ENCODE measurements around the gene IGF2. TPM values are rescaled to one million over a fixed set of nuclear protein-coding genes. Genes with fewer than 3 reads are reported as not detected.

IGF2 gene
- total RNA-seq, 2 donors from 2014 or later = 10.6 to 84.0 TPM

- Histone ChIP-seq H3K36me3 (replicated peaks in 1 of 2; ENCODE audit: insufficient read depth in 1 of 2, low read depth in 2 of 2) (no peaks in the 10 kb centered on the region), H3K27ac (peak overlapping the region in 2 of 4 donors; percentile 37 to 40)
- WGBS, 2 donors = 1% methylated on average over 17 to 22 of the region's 22 CpGs
Measured at GRCh38 chr11:2151500-2152257, 12.5 kb upstream of the IGF2 start.

GRCh38 chr11:2149864-2150847, 11.0 kb upstream of the IGF2 start:
- H3K27me3 ChIP-seq = peaks cover 0 to 25% of the 10 kb centered on the region in 2 donors
- TF ChIP-seq POLR2A (IDR thresholded peaks at IDR 0.05) (no peak), CTCF (IDR thresholded peaks at IDR 0.05) (peak in 4 of 7 experiments; percentile 18 to 58 (median 42))
- peaks cover 6% of the 10 kb centered on the region for H3K4me1 ChIP-seq
- DNase-seq = no peak
- H3K4me3 ChIP-seq = no peak overlapping the region
- ATAC-seq = no peak
- 19 to 21% methylated on average over 11 of the region's 11 CpGs for WGBS, 2 donors
- H3K9me3 ChIP-seq = no peaks in the 10 kb centered on the region
- no peak overlapping the region for H3K27ac ChIP-seq
- intact Hi-C loops (cut with DNase I) = loop anchor here (5.0 to 10.0 kb wide), 3 partner anchors 268 to 495 kb away; no protein-coding TSS in a partner anchor
- H3K36me3 ChIP-seq (replicated peaks in 1 of 2; ENCODE audit: insufficient read depth in 1 of 2, low read depth in 2 of 2) = no peaks in the 10 kb centered on the region

More at GRCh38 chr11:2151500-2152257, 12.5 kb upstream of the IGF2 start:
- peak; percentile 74 for ATAC-seq
- Histone ChIP-seq H3K4me1 (peaks cover 6% of the 10 kb centered on the region), H3K27me3 (peaks cover 0 to 11% of the 10 kb centered on the region in 2 donors), H3K4me3 (no peak overlapping the region), H3K9me3 (no peaks in the 10 kb centered on the region)
- TF ChIP-seq CTCF (IDR thresholded peaks at IDR 0.05) (peak; percentile 64 to 94 (median 85)), POLR2A (IDR thresholded peaks at IDR 0.05) (no peak)
- peak; percentile 87 to 90 (median 88) for DNase-seq
- intact Hi-C loops (cut with DNase I) = loop anchor here (5.0 to 10.0 kb wide), 3 partner anchors 269 to 497 kb away; no protein-coding TSS in a partner anchor

- no peak for TF ChIP-seq POLR2A (IDR thresholded peaks at IDR 0.05)
- TF ChIP-seq CTCF (IDR thresholded peaks at IDR 0.05) = no peak
- Histone ChIP-seq H3K4me3 (no peak overlapping the region), H3K27me3 (peaks cover 0 to 31% of the 10 kb centered on the region in 2 donors), H3K27ac (no peak overlapping the region), H3K9me3 (no peaks in the 10 kb centered on the region), H3K36me3 (replicated peaks in 1 of 2; ENCODE audit: insufficient read depth in 1 of 2, low read depth in 2 of 2) (no peaks in the 10 kb centered on the region), H3K4me1 (peaks cover 7% of the 10 kb centered on the region)
- ATAC-seq (no peak), DNase-seq (no peak)
- intact Hi-C loops (cut with DNase I) = no loop called here
- WGBS, 2 donors = 39 to 47% methylated on average over 5 to 8 of the region's 8 CpGs
Measured at GRCh38 chr11:2149460-2149859, 10.3 kb upstream of the IGF2 start.

- DNase-seq (no peak), ATAC-seq (no peak)
- Histone ChIP-seq H3K4me1 (peaks cover 16% of the 10 kb centered on the region), H3K27me3 (peaks cover 0 to 39% of the 10 kb centered on the region in 2 donors), H3K4me3 (no peak overlapping the region), H3K9me3 (no peaks in the 10 kb centered on the region), H3K27ac (no peak overlapping the region), H3K36me3 (replicated peaks in 1 of 2; ENCODE audit: insufficient read depth in 1 of 2, low read depth in 2 of 2) (no peaks in the 10 kb centered on the region)
- WGBS, 2 donors = 36 to 49% methylated on average over 4 to 5 of the region's 5 CpGs
- intact Hi-C loops (cut with DNase I) = no loop called here
- TF ChIP-seq POLR2A (IDR thresholded peaks at IDR 0.05) = no peak
- TF ChIP-seq CTCF (IDR thresholded peaks at IDR 0.05) = no peak
Measured at GRCh38 chr11:2148595-2148994, 9.4 kb upstream of the IGF2 start.
